ENCODE measurements around the gene GLI1.
"Not testable (repeated sequence)": the region's sequence is repeated elsewhere in the genome, so short reads cannot be mapped to it uniquely, and the experiment has no call there.

GLI1 gene

GRCh38 chr12:57459750-57460467, at the start of gene GLI1:
TSS of gene GLI1 (plus strand) at chr12:57459785. CDS start at chr12:57463692, 3,907 bp downstream.
- DNase-seq (ENCODE audit: low spot score) = peak; percentile 90

GRCh38 chr12:57410534-57410933, 49.1 kb upstream of the GLI1 start:
- no peak for DNase-seq (ENCODE audit: low spot score)

- not testable (repeated sequence) for DNase-seq (ENCODE audit: low spot score)
These were observed 45.4 kb upstream of the GLI1 start for GRCh38 chr12:57414160-57414559.

GRCh38 chr12:57415088-57415487, 44.5 kb upstream of the GLI1 start:
- no peak for DNase-seq (ENCODE audit: low spot score)

GRCh38 chr12:57416039-57416996, 43.3 kb upstream of the GLI1 start:
- no peak for DNase-seq (ENCODE audit: low spot score)

GRCh38 chr12:57418255-57418654, 41.3 kb upstream of the GLI1 start:
- DNase-seq (ENCODE audit: low spot score) = no peak

- no peak for DNase-seq (ENCODE audit: low spot score)
These were observed 40.1 kb upstream of the GLI1 start for GRCh38 chr12:57419495-57419894.

GRCh38 chr12:57420482-57420881, 39.1 kb upstream of the GLI1 start:
- no peak for DNase-seq (ENCODE audit: low spot score)

- DNase-seq (ENCODE audit: low spot score) = not testable (repeated sequence)
These were observed 32.6 kb upstream of the GLI1 start for GRCh38 chr12:57426948-57427347.

GRCh38 chr12:57428965-57429364, 30.6 kb upstream of the GLI1 start:
- no peak for DNase-seq (ENCODE audit: low spot score)

GRCh38 chr12:57429473-57430111, 30.0 kb upstream of the GLI1 start:
- no peak for DNase-seq (ENCODE audit: low spot score)

GRCh38 chr12:57430112-57430930, 29.3 kb upstream of the GLI1 start:
- DNase-seq (ENCODE audit: low spot score) = peak; percentile 82

GRCh38 chr12:57430931-57431566, 28.5 kb upstream of the GLI1 start, which contains the start of gene R3HDM2:
TSS of gene R3HDM2 (minus strand) at chr12:57431043. CDS start at chr12:57310428, 120,615 bp downstream.
- peak; percentile 97 for DNase-seq (ENCODE audit: low spot score)

GRCh38 chr12:57431654-57432188, 27.9 kb upstream of the GLI1 start:
- DNase-seq (ENCODE audit: low spot score) = no peak

GRCh38 chr12:57433370-57433769, 26.2 kb upstream of the GLI1 start:
- no peak for DNase-seq (ENCODE audit: low spot score)

GRCh38 chr12:57434517-57435223, 24.9 kb upstream of the GLI1 start, which contains the start of gene INHBC:
TSS of gene INHBC (plus strand) at chr12:57434784. CDS start at chr12:57434887, 103 bp downstream.
- no peak for DNase-seq (ENCODE audit: low spot score)

- DNase-seq (ENCODE audit: low spot score) = no peak
These were observed 24.3 kb upstream of the GLI1 start for GRCh38 chr12:57435293-57435692.

GRCh38 chr12:57438400-57438799, 21.2 kb upstream of the GLI1 start:
- no peak for DNase-seq (ENCODE audit: low spot score)

GRCh38 chr12:57439762-57440266, 19.8 kb upstream of the GLI1 start:
- DNase-seq (ENCODE audit: low spot score) = no peak

GRCh38 chr12:57441393-57441792, 18.2 kb upstream of the GLI1 start:
- DNase-seq (ENCODE audit: low spot score) = not testable (repeated sequence)

Measured in left forelimb (tissue), 1 donor.